ENCODE results near the gene RNF166.

GRCh38 chr16:88743693-88744576, 37.7 kb upstream of the RNF166 start:
- TF ChIP-seq TAF1 (IDR thresholded peaks at IDR 0.05; ENCODE audit: low read depth) (no peak), YY1 (IDR thresholded peaks at IDR 0.05; ENCODE audit: low read depth) (no peak), ZBTB7A (IDR thresholded peaks at IDR 0.05; ENCODE audit: low read depth) (no peak), FOXM1 (IDR thresholded peaks at IDR 0.05; ENCODE audit: borderline replicate concordance, low read depth) (no peak), EP300 (IDR thresholded peaks at IDR 0.05; ENCODE audit: borderline replicate concordance) (no peak), MAX (IDR thresholded peaks at IDR 0.05) (no peak)
- TF ChIP-seq, protein P1, sequence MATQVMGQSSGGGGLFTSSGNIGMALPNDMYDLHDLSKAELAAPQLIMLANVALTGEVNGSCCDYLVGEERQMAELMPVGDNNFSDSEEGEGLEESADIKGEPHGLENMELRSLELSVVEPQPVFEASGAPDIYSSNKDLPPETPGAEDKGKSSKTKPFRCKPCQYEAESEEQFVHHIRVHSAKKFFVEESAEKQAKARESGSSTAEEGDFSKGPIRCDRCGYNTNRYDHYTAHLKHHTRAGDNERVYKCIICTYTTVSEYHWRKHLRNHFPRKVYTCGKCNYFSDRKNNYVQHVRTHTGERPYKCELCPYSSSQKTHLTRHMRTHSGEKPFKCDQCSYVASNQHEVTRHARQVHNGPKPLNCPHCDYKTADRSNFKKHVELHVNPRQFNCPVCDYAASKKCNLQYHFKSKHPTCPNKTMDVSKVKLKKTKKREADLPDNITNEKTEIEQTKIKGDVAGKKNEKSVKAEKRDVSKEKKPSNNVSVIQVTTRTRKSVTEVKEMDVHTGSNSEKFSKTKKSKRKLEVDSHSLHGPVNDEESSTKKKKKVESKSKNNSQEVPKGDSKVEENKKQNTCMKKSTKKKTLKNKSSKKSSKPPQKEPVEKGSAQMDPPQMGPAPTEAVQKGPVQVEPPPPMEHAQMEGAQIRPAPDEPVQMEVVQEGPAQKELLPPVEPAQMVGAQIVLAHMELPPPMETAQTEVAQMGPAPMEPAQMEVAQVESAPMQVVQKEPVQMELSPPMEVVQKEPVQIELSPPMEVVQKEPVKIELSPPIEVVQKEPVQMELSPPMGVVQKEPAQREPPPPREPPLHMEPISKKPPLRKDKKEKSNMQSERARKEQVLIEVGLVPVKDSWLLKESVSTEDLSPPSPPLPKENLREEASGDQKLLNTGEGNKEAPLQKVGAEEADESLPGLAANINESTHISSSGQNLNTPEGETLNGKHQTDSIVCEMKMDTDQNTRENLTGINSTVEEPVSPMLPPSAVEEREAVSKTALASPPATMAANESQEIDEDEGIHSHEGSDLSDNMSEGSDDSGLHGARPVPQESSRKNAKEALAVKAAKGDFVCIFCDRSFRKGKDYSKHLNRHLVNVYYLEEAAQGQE (IDR thresholded peaks at IDR 0.05; ENCODE audit: low read depth) = no peak

Data from Ishikawa (cell line).